Measurements from ENCODE around the gene MAN2A1.
"Not testable (repeated sequence)": the region's sequence is repeated elsewhere in the genome, so short reads cannot be mapped to it uniquely, and the experiment has no call there.

MAN2A1 gene

DNA sequence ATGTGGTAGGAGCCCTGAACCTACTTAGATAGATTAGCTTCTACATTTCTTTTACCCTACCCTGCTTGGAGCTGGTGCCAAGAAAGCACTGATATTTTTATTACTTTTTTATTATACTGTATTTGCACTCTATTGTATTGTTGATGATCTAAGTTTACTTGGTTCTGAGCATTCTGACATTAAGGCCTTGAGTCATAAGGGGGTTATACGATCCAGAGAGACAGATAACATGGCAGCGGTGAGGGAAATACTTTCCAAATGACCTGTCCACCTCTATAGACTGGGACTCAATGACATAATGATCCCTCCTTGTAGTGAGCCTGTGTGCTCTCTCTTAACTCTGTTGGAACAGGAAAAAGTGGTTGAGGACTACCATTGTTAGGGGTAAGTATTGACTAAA, 176.3 kb downstream of the MAN2A1 start:
- DNase-seq (ENCODE audit: low read depth in 2 of 2): no peak

DNA sequence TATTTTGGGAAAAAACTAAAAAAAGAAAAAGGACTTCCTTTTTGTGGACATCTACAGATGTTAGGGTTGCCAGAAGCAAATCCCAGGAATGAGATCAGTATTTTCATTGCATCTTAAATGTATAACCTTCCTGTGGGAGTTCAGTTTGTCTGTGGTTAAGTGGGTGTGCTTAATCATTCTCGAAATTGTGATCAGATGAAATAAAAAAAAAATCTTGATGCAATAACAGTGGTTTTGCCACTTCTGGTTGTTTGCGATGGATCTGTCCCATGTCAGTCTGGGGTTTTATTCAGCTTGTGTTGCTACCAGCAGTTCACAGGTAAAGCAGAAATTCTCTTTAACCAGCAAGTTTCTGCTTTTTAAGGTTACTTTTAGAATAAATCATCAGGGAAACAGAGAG, 179.0 kb downstream of the MAN2A1 start:
- no peak for DNase-seq (ENCODE audit: low read depth in 2 of 2)

DNA sequence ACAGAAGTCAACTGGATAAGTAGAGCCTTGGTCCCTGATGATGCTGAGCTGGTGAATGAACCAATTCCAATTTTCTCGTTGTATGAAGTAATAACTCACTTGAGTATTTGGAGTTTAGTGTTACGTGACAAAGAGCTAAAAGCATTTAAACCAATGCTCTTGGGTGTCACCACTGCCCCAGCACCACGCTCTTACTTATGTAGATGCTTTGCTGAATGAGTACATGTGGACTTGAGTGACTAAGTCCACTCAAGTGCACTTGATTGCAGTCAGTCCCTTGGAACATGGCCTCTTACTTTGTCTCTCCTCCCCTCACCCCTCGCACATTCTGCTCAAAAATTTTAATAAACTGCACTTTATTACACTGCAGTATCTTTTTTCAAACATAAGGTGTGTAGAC, 184.0 kb downstream of the MAN2A1 start:
- DNase-seq (ENCODE audit: low read depth in 2 of 2): no peak

DNA sequence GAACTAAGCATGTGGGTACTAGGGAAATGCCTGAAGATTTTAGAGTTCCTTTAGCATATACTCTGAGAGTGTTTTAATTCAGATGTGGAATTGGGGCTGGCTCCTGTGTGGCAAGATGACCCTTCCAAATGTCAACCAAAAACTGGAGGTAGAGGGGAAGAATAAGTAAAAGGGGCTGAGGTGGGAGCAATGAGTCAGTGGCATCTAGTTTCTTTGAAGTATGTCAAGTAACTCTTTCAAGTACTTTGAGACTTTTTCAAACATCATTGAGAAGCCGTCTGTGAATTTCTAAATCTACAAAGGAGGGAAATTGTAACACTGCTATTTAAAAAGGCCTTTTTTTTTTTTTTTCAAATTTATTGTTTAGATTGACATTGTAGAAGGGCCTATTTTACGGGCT, 184.4 kb downstream of the MAN2A1 start:
- no peak for DNase-seq (ENCODE audit: low read depth in 2 of 2)

DNA sequence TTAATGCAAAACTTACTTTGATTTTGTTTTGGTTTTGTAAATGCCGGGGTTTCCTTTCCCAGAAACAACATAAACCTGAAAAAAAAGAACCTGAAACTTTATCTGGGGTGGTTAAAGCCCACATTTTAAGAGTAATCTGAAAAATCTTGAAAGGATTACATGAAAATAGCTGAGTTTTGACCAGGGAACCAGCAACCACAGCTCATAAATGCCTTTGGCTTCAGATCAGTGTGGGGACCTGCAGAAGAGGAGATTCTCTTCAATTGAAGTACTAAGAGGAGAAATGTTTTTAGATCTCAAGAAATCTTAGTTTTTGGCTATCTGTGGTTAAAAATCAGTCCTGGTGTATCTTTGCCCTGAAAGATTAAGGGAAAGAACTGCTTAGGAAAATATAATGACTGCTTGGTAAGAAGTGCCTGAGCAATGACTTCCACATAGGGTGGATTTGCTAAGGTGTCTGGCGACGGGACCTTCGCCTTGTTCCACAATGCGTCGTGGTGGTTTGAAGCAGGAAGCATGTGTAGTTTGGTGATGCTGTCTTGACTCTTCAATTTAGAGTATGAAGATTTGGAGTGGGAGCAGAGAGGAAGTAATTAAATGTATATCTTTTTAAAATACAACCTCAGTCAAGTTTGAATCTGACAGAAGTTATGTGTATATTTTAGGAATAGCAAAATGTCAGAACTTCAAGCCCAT, 186.5 kb downstream of the MAN2A1 start:
- DNase-seq (ENCODE audit: low read depth in 2 of 2): no peak

DNA sequence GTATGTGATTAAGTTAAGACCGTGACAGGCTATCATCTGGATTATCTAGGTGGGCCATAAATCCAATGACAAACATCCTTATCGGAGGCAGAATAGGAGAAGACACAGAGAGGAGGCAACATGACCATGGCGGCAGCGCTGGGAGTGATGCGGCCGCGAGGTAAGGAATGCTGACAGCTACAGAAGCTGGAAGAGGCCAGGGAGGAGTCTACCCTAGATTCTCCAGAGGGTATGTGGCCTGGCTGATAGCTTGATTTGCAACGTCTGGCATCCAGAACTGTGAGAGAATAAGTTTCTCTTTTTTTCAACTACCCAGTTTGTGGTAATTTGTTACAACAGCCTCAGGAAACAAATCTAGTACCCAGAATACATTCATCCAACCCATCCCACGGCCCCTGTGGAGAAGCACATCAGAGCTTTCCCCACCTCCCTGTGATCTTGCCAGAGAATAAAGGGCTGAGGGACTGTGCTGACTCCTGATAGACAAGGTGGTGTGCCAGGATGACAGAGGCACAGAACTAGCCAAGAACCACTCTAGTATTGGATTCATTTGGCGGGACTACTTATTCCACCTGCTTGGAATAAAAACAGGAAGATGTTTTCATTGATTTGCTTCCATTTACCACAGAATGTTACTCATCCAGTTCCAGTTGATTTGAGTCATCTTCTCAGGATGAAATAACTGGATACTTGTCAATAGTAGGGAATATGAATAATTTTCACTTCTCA, 187.4 kb downstream of the MAN2A1 start:
- no peak for DNase-seq (ENCODE audit: low read depth in 2 of 2)

DNA sequence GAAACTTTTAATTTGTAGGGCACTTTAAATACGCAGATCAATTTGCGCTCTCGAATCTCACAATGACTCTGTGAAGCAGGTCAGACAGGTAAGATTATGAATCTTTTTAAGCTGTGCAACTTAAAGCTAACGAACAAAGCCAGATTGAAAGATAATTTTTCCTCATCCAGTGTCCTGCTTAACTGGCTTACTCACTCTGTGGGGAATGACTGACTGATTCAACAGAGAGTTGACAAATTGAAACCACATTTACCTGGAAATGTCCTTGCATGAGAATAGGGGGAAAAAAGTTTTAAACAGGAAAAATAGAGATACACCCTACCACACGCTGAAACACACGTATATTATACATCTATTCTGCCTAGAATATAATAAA, 187.9 kb downstream of the MAN2A1 start:
- no peak for DNase-seq (ENCODE audit: low read depth in 2 of 2)

DNA sequence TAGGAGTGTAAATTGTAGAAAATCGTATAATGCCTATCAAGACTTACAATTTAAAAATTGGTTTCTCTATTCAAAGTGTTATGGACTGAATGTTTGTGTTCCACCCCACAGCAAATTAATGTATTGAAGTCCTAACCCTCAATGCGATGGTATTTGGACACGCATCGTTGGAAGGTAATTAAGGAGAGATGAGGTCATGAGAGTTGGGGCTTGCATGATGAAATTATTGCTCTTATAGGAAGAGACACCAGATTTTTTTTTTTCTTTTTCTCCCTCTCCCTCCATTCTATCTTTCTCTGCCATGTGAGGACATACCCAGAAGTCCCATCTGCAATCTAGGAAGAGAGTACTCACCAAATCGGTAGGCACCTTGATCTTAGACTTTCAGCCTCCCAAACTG, 189.2 kb downstream of the MAN2A1 start:
- no peak for DNase-seq (ENCODE audit: low read depth in 2 of 2)

DNA sequence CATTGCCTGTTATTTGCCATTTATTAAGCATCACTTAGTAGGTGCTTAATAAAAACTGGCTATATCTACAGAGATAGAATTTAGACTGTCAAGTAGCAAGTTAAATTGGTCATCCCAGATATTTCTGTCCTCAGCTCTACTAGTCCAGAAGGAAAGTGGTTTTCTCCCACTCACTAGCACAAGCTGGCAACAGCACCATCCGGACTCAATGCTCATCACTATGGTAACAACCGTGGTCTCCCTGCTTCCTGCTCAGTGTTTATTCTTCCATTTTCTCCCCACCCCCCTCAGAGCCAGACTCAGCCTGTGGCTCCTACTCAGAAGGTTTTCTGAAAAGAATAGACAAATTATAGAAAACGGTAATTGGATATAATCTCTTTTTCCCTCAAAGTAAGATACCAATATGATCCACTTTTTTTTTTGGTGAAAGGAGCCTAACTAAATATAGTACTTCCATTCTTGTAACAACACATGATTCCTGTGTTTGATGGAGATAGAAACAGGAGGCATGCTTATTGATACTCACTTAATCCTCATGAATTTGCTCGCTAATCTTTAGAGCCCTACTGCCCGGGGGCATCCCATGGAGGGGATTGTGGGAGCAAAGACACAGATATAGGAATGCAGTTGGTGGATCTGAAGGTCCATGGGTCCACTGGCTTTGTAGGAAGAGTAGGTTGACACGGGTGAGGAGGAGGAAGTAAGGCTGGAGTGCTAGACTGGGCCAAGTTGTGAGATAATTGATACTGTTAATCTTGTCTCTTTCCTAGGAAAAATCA, 191.4 kb downstream of the MAN2A1 start:
- no peak for DNase-seq (ENCODE audit: low read depth in 2 of 2)

DNA sequence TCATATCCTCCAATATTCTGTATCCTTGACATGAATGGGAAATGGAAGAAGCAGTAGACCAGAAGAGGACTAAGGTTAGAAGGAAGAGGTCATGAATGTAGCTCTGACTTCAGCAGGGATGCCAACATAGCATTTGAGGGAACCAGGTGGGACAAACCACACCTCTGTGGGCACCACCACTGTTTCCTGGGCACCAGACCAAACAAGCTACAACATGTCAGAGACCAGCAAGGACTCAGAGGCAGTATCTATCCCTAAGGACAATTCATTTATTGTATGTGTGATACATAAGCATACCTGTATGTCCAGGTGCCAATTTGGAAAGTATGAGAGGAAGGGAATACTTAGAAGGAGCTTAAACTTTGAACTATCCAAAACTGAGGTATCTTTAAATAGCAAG, 192.8 kb downstream of the MAN2A1 start:
- no peak for DNase-seq (ENCODE audit: low read depth in 2 of 2)

DNA sequence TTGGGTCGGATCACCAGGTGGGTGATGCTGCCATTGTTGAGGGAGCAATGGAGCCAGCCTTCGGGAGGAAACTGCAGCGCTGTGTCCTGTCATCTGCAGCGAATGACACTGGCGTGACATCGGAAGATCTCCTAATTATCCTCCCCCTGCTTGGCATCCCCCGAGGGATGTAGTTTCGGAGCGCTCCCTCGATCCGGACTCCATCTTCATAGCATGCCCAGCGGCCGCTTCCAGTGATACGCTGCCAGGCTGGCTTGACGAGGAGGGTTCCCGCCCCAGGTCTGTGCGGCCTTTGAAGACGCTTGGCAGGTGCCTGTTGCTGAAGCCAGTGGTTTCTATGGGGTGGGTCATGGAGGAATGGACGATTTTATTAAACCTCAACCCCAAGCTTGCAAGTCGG, 194.9 kb downstream of the MAN2A1 start:
- no peak for DNase-seq (ENCODE audit: low read depth in 2 of 2)

DNA sequence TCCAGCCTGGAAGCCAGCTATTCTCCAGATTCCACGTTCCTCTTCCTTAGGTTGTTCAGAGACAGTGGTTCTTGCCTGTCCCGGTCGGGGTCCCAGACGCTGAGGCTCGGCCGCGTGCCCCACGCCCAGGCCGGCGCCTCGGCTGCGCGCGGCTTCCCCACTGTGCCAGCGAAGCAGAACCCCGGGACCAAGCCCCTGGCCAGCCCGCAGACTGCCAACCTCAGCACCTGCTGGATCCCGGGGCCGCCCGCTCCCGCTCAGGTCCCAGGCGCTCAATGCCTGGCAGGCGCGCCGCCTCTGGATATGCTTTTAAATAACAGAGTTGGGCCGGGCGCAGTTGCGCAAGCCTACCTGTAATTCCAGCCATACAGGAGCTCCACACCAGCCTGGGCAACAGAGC, 195.5 kb downstream of the MAN2A1 start:
- DNase-seq (ENCODE audit: low read depth in 2 of 2): no peak

DNA sequence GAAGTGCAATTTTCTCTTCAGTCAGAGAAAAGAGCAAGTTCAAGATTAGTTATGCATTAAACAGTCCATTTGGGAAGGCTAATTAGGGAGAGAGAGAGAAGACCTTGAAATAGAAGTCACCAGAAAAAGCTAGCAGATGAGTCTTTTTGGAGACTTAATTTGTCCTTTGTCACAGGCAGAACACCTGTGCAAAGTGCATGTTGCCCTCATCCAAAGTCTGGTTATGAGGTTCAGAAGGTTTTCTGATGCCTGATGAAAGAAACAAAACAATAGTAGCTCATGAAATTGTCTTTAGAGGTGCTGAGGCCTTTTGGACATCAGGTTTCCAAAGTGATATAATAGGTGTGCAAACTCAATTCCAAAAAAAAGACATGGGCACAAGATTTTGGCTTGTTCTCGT, 199.3 kb downstream of the MAN2A1 start:
- no peak for DNase-seq (ENCODE audit: low read depth in 2 of 2)

DNA sequence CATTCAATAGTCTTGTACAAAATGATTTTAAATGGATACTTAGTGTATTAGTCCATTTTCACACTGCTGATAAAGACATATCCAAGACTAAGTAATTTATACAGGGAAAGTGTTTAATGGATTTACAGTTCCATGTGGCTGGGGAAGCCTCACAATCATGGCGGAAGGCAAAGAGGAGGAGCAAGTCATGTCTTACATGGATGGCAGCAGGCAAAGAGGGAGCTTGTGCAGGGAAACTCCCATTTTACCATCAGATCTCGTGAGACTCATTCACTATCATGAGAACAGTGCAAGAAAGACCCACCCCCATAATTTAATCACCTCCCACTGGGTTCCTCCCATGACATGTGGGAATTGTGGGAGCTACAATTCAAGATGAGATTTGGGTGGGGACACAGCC, 203.5 kb downstream of the MAN2A1 start:
- DNase-seq (ENCODE audit: low read depth in 2 of 2): not testable (repeated sequence)

DNA sequence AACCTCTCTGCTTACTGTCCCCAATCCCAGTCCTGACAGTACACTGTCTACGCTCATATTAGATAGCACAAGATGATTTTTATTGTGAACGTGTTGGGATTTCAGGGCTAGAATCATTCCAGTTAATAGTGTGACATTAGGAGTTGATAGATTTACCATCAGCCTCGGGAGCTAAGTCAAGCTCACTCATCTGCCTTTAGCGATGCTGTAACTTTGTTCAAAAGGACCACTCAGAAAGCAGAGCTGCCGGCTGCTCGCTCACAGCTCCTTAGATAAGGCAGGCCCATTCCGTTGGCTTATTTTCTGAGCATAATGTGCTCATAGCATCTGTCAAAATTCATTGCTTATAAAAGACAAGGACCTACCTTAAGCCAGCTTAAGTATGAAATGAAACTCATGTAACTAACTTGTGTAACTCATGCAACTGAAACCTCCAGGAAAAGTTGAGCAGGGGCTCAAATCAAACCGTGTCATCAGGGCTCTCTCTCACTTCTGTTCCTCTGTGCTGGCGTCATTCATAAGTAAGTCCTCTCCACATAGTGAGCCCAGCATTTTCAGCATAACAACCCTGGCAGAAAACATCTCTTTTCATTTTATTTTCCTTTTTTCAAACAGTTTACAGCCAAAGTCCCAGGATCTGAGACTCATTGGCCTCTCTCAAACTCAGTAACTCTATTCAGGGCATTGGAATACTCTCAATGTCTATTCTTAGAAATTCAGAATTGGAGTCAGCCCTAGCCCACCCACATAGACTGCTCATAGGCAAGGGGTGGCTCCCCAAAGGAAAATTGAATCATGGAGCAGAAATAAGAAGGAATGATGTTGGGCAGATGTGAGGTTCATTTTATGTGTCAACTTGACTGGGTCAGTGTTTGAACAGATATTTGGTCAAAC, 208.8 kb downstream of the MAN2A1 start:
- no peak for DNase-seq (ENCODE audit: low read depth in 2 of 2)

DNA sequence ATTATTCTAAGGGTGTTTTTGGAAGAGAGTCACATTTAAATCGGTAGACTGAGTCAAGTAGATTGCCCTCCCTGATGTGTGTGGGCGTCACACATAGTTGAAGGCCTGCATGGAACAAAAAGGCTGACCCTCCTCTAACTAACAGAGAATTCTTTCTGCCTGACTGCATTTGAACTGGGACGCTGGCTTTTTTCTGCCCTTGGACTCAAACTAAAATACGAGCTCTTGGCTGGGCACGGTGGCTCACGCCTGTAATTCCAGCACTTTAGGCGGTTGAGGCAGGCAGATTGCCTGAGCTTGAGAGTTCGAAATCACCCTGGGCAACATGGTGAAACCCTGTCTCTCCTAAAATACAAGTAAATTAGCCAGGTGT, 209.4 kb downstream of the MAN2A1 start:
- DNase-seq (ENCODE audit: low read depth in 2 of 2): no peak

DNA sequence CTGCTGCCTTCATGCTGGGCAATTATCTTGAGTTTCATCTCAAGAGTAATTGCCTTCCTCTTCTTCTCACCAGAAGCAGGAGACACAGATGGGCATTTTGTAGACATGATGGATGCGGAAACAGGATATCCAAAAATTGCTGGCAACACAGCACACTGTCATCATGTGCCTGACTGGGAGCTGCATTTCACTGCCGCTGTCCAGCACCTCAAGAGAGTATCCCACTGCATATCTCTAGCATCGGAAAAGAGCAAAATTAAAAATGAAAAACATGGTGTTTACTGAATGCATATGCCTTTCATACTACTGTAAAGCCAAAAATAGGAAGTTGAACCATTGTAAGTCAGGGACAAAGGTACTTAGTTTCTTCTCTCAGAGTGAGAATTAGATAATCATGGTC, 210.7 kb downstream of the MAN2A1 start:
- no peak for DNase-seq (ENCODE audit: low read depth in 2 of 2)

DNA sequence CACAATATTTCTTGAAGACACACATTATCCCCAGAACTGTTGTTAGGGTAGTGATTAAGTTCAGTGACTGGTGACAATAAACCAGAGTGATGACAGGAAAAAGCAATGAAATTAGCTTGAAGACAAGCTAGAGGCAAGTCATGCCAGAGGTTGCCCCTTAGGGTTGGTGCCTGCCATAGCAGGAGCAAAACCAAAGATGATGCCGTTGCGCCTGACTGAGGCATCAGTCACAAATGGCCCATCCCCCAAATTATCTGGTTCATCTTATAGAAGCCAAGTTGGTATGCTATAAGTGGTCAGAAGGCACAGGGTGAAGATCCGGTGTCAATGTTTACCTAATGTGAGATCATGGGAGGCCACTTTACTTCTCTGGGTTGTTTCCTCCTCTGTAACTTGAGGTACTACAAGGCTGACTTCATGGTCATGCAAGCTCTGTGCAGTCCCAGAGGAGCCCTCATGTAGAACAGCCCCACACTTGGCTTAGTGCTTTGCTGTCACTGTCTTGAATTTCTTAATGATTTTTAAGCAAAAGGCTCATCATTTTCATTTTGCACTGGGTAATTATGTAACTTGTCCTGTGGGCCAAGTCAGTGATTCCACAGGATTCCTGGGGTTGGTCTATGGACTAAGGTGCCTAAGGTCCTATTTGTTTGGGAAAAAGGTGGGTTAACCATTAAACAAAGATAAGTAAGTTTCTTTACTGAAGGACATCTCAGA, 211.3 kb downstream of the MAN2A1 start:
- no peak for DNase-seq (ENCODE audit: low read depth in 2 of 2)

DNA sequence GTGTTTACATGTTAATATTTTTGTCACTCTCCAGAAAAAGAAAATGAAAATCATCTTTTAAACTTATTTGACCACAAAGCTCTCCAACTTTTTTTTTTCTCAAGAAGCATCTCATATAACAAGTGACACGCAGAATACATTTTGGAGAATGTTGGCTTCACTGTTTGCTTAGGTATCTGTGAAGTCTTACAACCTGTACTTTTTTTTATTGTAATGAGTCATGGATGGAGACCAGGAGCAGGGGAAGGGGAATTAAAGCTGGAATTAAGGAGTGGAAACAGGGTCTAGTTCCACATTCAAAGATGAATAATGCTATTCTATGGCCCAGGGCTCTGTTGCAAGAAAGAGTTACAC, 211.9 kb downstream of the MAN2A1 start:
- DNase-seq (ENCODE audit: low read depth in 2 of 2): no peak

DNA sequence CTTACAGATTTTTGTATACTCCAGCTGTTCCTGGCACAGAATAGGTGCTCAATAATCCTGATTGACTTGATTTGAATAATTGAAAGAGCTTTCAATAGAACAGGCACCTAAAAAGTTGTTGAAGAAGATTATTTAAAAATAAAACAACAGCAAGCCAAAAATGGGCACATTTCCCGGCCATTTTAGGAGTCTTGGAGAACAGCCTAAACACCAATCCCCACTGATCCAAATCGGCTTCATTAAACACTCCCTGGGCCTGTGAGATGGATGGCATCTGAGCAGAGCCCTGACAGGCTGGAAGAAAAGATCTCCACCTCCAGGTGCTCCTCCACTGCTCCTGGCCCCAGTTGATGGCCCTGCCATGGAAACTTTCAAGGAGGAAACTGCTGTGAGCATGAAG, 213.3 kb downstream of the MAN2A1 start:
- DNase-seq (ENCODE audit: low read depth in 2 of 2): no peak

DNA sequence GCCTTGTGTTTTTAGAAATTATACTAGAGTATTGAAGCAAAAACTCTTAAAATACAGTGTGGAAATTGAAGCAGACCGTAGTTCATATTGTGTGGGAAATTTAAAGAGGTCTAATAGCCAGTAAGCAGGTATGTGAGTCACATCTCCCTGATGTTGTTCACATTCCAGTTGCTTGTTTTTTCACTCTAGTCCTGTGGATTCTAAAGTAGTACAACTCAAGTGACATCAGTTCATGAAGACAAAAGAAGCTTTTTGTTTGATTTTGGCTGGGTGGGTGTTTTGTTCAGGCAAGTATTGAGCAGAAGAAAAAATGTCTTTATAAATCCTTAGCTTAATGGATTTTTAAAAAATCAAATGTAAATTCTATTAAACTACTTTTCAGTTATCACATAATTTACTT, 216.2 kb downstream of the MAN2A1 start:
- no peak for DNase-seq (ENCODE audit: low read depth in 2 of 2)

Measured in stimulated activated CD8-positive, alpha-beta memory T cell treated with anti-CD3 and anti-CD28 coated beads, Interleukin-15, amount 100 ng/mL, for 48 hours (primary cell).